Measurements from ENCODE around the gene ANKRD36B.
"Not testable (repeated sequence)": the region's sequence is repeated elsewhere in the genome, so short reads cannot be mapped to it uniquely, and the experiment has no call there.

GRCh38 chr2:97548536-97548935 is 41.1 kb downstream of the ANKRD36B start:
- TF ChIP-seq, protein P1, sequence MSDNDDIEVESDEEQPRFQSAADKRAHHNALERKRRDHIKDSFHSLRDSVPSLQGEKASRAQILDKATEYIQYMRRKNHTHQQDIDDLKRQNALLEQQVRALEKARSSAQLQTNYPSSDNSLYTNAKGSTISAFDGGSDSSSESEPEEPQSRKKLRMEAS (IDR thresholded peaks at IDR 0.05; ENCODE audit: low read depth, low read length): not testable (repeated sequence)
- TF ChIP-seq POLR2A (IDR thresholded peaks at IDR 0.05; ENCODE audit: extremely low read depth, insufficient read length); MYC (IDR thresholded peaks at IDR 0.05; ENCODE audit: low read depth, low read length): not testable (repeated sequence)
- TF ChIP-seq, protein P2, sequence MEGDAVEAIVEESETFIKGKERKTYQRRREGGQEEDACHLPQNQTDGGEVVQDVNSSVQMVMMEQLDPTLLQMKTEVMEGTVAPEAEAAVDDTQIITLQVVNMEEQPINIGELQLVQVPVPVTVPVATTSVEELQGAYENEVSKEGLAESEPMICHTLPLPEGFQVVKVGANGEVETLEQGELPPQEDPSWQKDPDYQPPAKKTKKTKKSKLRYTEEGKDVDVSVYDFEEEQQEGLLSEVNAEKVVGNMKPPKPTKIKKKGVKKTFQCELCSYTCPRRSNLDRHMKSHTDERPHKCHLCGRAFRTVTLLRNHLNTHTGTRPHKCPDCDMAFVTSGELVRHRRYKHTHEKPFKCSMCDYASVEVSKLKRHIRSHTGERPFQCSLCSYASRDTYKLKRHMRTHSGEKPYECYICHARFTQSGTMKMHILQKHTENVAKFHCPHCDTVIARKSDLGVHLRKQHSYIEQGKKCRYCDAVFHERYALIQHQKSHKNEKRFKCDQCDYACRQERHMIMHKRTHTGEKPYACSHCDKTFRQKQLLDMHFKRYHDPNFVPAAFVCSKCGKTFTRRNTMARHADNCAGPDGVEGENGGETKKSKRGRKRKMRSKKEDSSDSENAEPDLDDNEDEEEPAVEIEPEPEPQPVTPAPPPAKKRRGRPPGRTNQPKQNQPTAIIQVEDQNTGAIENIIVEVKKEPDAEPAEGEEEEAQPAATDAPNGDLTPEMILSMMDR (IDR thresholded peaks at IDR 0.05; ENCODE audit: low read depth, low read length): not testable (repeated sequence)
